Breast epithelium (tissue), 4 donors: Measurements from ENCODE around the gene PTPRN2. TPM values are rescaled to one million over a fixed set of nuclear protein-coding genes. Genes with fewer than 3 reads are reported as not detected.

ENCODE experiments used
- DNase-seq, 2 donors: peaks; one replicate each; pipeline ENCODE4 v3.0.0-alpha.2; 2019; ENCODE audit warnings: low spot score in 2 of 2
- H3K27ac ChIP-seq, 2 donors: fragments of 200-600 bp; sonication (generic) in 1 of 2; one replicate each; pipeline ENCODE4 v1.5.1; 2016 to 2019; ENCODE audit warnings: mild to moderate bottlenecking in 1 of 2
- H3K27me3 ChIP-seq, 2 donors: fragments of 200-600 bp; sonication (generic) in 1 of 2; one replicate each; pipeline versions ENCODE4 v1.5.1 to v1.6.0; 2017 to 2019; ENCODE audit warnings: control low read depth in 1 of 2, mild to moderate bottlenecking in 1 of 2
- H3K36me3 ChIP-seq: fragments of 200-600 bp; one replicate; pipeline ENCODE4 v1.5.1; 2019
- H3K4me1 ChIP-seq, 2 donors: fragments of 200-600 bp; sonication (generic); one replicate each; pipeline ENCODE4 v1.5.1; 2016 to 2019; ENCODE audit warnings: control low read depth in 1 of 2
- H3K4me3 ChIP-seq, 3 donors: fragments of 200-600 bp; sonication (generic); 1 replicate in 2 of 3; 2 replicates in 1 of 3; pipeline ENCODE4 v1.5.1; 2016 to 2019; ENCODE audit warnings: mild to moderate bottlenecking in 3 of 3, moderate library complexity in 2 of 3
- H3K9me3 ChIP-seq, 2 donors: fragments of 200-600 bp; sonication (generic) in 1 of 2; one replicate each; pipeline ENCODE4 v1.5.1; 2016 to 2019; ENCODE audit warnings: control low read depth in 1 of 2
- CTCF ChIP-seq, 3 donors: fragments of 450-650 bp; IDR thresholded peaks; one replicate each; pipeline ENCODE4 v1.5.1; 2016 to 2017; ENCODE audit warnings: antibody characterized with exemption in 3 of 3, mild to moderate bottlenecking in 3 of 3, moderate library complexity in 3 of 3
- POLR2A ChIP-seq: fragments of 450-650 bp; IDR thresholded peaks from one replicate; pipeline ENCODE4 v1.6.1; 2016; ENCODE audit warnings: antibody characterized with exemption, mild to moderate bottlenecking, moderate library complexity
- POLR2AphosphoS5 ChIP-seq, 3 donors: sonication (generic); formaldehyde crosslinking; IDR thresholded peaks; one replicate each; pipeline ENCODE4 v1.6.1; 2017; ENCODE audit warnings: antibody characterized with exemption in 3 of 3
- intact Hi-C: fragments of 100-400 bp; cut with DNase I; formaldehyde crosslinking; loops from one replicate; pipeline ENCODE4 v1.15.1; 2023; ENCODE audit warnings: low total_unique reads
- total RNA-seq, 3 donors: library from RNA; depleted of rRNA; stranded (reverse); fragments of >200 nt; gene quantifications; one replicate each; pipeline ENCODE4 v1.1.0, GENCODE V29; 2016

PTPRN2 gene
- total RNA-seq, 3 donors from 2014 or later, result 1.6 to 2.2 (median 2.2) TPM

DNA sequence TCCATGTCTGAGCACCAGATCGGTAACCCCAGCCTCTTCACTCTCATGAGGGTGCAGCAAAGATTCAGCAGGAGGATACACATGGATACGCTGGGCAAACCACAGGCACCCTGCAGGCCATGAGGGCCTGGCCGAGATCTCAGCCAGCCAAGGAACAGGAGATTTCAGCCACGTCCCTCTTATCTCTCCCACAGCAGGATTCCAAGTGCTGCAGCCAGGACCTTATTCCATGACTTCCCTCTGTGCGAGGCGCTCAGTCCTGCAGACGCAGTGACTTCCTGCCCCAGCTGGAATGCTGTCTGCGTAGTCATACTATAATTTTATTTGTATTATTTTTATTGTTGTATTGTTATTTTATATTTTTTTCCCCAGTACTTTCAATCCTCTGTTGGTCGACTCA lies 66.8 kb downstream of the PTPRN2 start:
- no peaks in the 10 kb centered on the region for H3K4me1 ChIP-seq
- no peak for DNase-seq
- H3K4me3 ChIP-seq, result no peak overlapping the region
- intact Hi-C loops, result no loop called here
- TF ChIP-seq POLR2A (no peak), CTCF (IDR thresholded peaks at IDR 0.05) (no peak), POLR2AphosphoS5 (IDR thresholded peaks at IDR 0.05) (no peak)
- no peak overlapping the region for H3K27ac ChIP-seq
- no peaks in the 10 kb centered on the region for H3K9me3 ChIP-seq
- H3K36me3 ChIP-seq, result no peaks in the 10 kb centered on the region
- peaks cover 0 to 24% of the 10 kb centered on the region in 2 donors for H3K27me3 ChIP-seq

DNA sequence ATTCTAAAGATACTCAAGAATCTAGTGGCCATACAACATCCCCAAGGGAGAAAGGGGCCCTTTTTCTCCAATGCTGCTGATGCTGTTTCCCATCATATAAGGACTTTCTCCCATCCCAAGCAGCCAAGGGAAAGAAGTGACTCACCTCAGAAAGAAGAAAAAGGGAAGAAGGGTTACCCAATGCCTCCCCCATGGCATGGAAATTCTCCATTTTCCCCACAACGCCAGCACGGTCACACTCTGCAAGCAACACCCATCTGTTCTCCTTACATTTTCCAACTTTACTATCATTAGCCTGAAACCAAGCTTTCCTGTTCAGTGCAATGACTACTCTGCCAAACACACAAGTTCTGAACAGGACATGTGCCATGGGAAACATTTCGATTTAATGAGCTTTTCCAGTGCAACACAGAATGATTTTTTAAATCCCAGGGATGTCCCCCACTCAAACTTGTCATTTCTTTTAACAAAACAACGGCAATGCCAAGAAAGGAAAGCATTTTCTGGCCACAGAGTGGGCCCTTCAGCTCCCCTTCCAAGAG lies 67.9 kb downstream of the PTPRN2 start:
- Histone ChIP-seq H3K27ac (no peak overlapping the region), H3K4me3 (no peak overlapping the region), H3K36me3 (no peaks in the 10 kb centered on the region), H3K4me1 (no peaks in the 10 kb centered on the region), H3K9me3 (no peaks in the 10 kb centered on the region), H3K27me3 (peaks cover 0 to 16% of the 10 kb centered on the region in 2 donors)
- no peak for DNase-seq
- no peak for TF ChIP-seq POLR2A
- TF ChIP-seq CTCF (IDR thresholded peaks at IDR 0.05), result no peak
- intact Hi-C loops, result no loop called here

- Histone ChIP-seq H3K4me1 (no peaks in the 10 kb centered on the region), H3K27me3 (peaks cover 0 to 13% of the 10 kb centered on the region in 2 donors), H3K4me3 (no peak overlapping the region), H3K27ac (no peak overlapping the region), H3K9me3 (no peaks in the 10 kb centered on the region), H3K36me3 (no peaks in the 10 kb centered on the region)
- DNase-seq, result no peak
- intact Hi-C loops, result no loop called here
- TF ChIP-seq CTCF (IDR thresholded peaks at IDR 0.05), result no peak
- TF ChIP-seq POLR2A, result no peak
- TF ChIP-seq POLR2AphosphoS5 (IDR thresholded peaks at IDR 0.05), result no peak
Observed at GRCh38 chr7:158518980-158519632, 68.5 kb downstream of the PTPRN2 start.

DNA sequence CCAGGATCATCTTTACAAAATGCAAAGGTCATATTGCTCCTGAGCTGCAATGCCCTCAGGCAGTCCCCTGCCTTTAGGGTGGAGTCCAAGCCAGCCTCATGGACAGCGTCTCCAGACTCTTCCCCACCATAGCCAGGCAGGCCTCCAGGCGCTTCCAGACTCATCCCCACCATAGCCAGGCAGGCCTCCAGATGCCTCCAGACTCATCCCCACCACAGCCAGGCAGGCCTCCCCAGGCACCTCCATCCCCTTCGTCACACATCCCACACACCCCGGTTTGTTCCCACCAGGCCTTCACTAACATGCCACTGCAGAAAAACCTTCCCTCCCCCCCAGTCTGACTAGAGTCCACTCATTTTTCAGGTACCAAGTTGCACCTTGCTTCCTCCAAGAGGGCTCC lies 70.1 kb downstream of the PTPRN2 start:
- Histone ChIP-seq H3K9me3 (peaks cover 0 to 6% of the 10 kb centered on the region in 2 donors), H3K36me3 (no peaks in the 10 kb centered on the region), H3K4me3 (no peak overlapping the region), H3K4me1 (no peaks in the 10 kb centered on the region), H3K27ac (no peak overlapping the region), H3K27me3 (peaks cover 0 to 13% of the 10 kb centered on the region in 2 donors)
- no peak for TF ChIP-seq CTCF (IDR thresholded peaks at IDR 0.05)
- TF ChIP-seq POLR2AphosphoS5 (IDR thresholded peaks at IDR 0.05), result no peak
- no peak for TF ChIP-seq POLR2A
- no peak for DNase-seq
- intact Hi-C loops, result no loop called here

DNA sequence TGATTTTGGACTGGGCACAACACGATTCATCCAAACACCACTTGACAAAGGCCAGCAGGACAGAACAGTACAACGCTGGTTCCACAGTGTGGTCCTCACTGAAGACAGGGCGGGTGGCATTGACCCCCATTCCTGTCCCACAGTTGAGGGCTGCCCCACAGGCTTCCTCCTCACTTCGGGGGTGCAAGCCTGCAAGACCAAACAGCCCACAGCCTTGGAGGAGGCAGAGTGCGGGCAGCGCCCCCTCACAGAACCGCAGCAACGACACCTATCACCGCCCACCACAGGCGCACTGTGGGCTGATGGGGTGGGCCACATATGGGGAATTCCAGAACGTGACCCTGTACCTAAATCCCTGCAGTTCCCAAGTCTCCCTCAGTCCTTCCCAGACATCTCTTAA lies 70.6 kb downstream of the PTPRN2 start:
- Histone ChIP-seq H3K4me3 (no peak overlapping the region), H3K36me3 (no peaks in the 10 kb centered on the region), H3K9me3 (peaks cover 1 to 11% of the 10 kb centered on the region in 2 donors), H3K27ac (no peak overlapping the region), H3K4me1 (no peaks in the 10 kb centered on the region), H3K27me3 (peaks cover 0 to 13% of the 10 kb centered on the region in 2 donors)
- TF ChIP-seq POLR2A (no peak), CTCF (IDR thresholded peaks at IDR 0.05) (no peak), POLR2AphosphoS5 (IDR thresholded peaks at IDR 0.05) (no peak)
- intact Hi-C loops, result no loop called here
- DNase-seq, result no peak
